Mucosa of rectum (tissue), 2 donors: Measurements from ENCODE around the gene WDR62.
A peak's percentile ranks its signal among the peaks of the same experiment; 100 is the strongest.

ENCODE experiments used
- H3K27ac ChIP-seq, 2 donors: one replicate each; pipeline ENCODE4 v1.7.0; 2013; ENCODE audit warnings: inconsistent platforms in 2 of 2, low read depth in 2 of 2, low read length in 2 of 2
- H3K27me3 ChIP-seq, 2 donors: one replicate each; pipeline ENCODE4 v1.7.0; 2013; ENCODE audit warnings: low read length in 2 of 2; ENCODE audit not compliant: control insufficient read depth in 2 of 2, insufficient read depth in 2 of 2
- H3K36me3 ChIP-seq, 2 donors: one replicate each; pipeline ENCODE4 v1.7.0; 2013; ENCODE audit warnings: low read length in 2 of 2; ENCODE audit not compliant: control insufficient read depth in 2 of 2, insufficient read depth in 2 of 2
- H3K4me1 ChIP-seq, 2 donors: one replicate each; pipeline ENCODE4 v1.7.0; 2013; ENCODE audit warnings: low read length in 2 of 2, mild to moderate bottlenecking in 1 of 2; ENCODE audit not compliant: control insufficient read depth in 2 of 2, insufficient read depth in 2 of 2
- H3K4me3 ChIP-seq, 2 donors: one replicate each; pipeline ENCODE4 v1.7.0; 2013; ENCODE audit warnings: low read length in 2 of 2
- H3K9ac ChIP-seq, 2 donors: one replicate each; pipeline ENCODE4 v1.7.0; 2013; ENCODE audit warnings: low read length in 2 of 2, low read depth in 1 of 2, mild to moderate bottlenecking in 1 of 2
- H3K9me3 ChIP-seq, 2 donors: one replicate each; pipeline ENCODE4 v1.7.0; 2013; ENCODE audit warnings: low read length in 2 of 2; ENCODE audit not compliant: control insufficient read depth in 2 of 2
- donor health status: healthy.
- donor health status: Normal muscosa, but diverticular disease.

WDR62 gene

GRCh38 chr19:36151144-36152018, 96.7 kb downstream of the WDR62 start:
- Histone ChIP-seq H3K27me3 (no peaks in the 10 kb centered on the region), H3K36me3 (peaks cover 29 to 38% of the 10 kb centered on the region in 2 donors), H3K9me3 (no peaks in the 10 kb centered on the region), H3K27ac (peak overlapping the region; percentile 77 to 85), H3K4me3 (peak overlapping the region; percentile 52 to 61), H3K4me1 (no peaks in the 10 kb centered on the region), H3K9ac (peak overlapping the region; percentile 27 to 56)

DNA sequence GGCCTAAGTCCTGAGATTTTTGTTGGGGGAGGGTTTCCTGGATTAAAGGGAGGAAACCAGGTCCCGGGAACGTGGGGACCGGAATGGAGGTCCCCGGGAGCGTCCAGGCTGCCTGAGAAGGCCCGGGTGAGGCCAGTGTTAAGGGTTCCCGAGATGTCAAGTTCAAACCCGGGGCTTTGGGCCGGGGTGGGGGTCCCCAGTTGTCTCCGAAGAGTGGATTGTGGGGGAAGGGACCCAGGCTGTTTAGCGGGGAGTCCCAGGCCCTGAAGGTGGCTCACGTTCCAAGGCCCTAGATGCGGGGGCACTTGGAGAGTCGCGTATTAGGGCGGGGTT, 97.3 kb downstream of the WDR62 start:
- Histone ChIP-seq H3K4me3 (peak overlapping the region; percentile 52 to 61), H3K9me3 (no peaks in the 10 kb centered on the region), H3K27me3 (no peaks in the 10 kb centered on the region), H3K27ac (peak overlapping the region; percentile 77 to 85), H3K4me1 (no peaks in the 10 kb centered on the region), H3K9ac (peak overlapping the region; percentile 27 to 56), H3K36me3 (peaks cover 25 to 33% of the 10 kb centered on the region in 2 donors)

DNA sequence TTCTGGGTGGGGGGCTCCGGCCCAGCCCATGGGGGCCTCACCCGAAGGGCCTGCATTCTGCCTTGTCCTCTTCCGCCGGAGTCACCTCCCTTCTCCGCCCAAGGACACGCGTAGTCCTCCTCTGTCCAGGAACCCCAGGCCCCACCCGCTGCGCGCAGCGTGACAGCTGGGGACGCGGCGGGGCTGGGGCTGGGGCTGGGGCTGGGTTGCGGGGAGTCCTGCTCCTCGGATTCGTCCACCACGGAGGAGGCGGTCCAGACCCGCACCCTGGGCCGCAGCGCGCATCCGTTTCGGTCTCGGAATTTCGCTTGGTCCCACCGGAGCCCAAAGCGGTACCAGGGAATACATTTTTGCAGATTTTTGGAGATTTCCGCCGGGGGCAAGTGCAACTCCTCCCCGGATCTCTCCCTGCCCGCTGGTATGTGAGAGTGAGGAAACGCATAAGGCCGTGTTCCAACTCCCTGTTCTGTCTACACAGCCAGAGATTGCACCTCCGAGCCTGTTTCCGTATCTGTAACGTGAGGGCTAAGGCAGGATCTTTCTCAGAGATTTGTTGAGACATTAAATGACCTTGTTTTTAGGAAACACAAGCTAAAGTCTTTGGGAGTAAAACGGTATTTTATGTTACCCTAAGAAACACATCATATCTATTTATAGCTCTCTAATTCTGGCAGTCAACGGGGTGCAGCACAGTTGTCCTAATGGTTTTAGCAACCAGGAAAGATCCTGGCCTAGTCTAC, 97.8 kb downstream of the WDR62 start, which contains the start of gene COX7A1:
COX7A1 (minus strand) TSS at position 96 of the 740 bp plus-strand sequence; CDS start at position 56, 40 bp downstream.
- peak within 1 kb of the TSS; percentile 27 to 56 for H3K9ac ChIP-seq

GRCh38 chr19:36153126-36153525, 98.4 kb downstream of the WDR62 start:
- no peaks in the 10 kb centered on the region for H3K4me1 ChIP-seq
- no peak overlapping the region for H3K9ac ChIP-seq
- no peaks in the 10 kb centered on the region for H3K27me3 ChIP-seq
- peak overlapping the region in 1 of 2 donors; percentile 85 for H3K27ac ChIP-seq
- H3K9me3 ChIP-seq: no peaks in the 10 kb centered on the region
- H3K4me3 ChIP-seq: no peak overlapping the region
- H3K36me3 ChIP-seq: peaks cover 20 to 26% of the 10 kb centered on the region in 2 donors

More for the DNA sequence above, 97.8 kb downstream of the WDR62 start, which contains the start of gene COX7A1:
- Histone ChIP-seq H3K27me3 (no peaks in the 10 kb centered on the region), H3K4me1 (no peaks in the 10 kb centered on the region), H3K4me3 (peak within 1 kb of the TSS; percentile 52 to 61), H3K36me3 (peaks cover 22 to 31% of the 10 kb centered on the region in 2 donors), H3K9me3 (no peaks in the 10 kb centered on the region), H3K27ac (peak within 1 kb of the TSS; percentile 77 to 85)
